Common myeloid progenitor, CD34-positive (primary cell): ENCODE measurements around the gene RUNX3.

ENCODE experiments used
- CTCF ChIA-PET: fragments of 350-600 bp; sonication (Branson Sonifier 250); formaldehyde crosslinking; loops from one replicate; lab custom pipeline; 2021; ENCODE audit warnings: antibody characterized with exemption; lab: Charles Lee
- POLR2A ChIA-PET: fragments of 350-600 bp; sonication (Branson Sonifier 250); formaldehyde crosslinking; loops from one replicate; lab custom pipeline; 2021; ENCODE audit warnings: antibody characterized with exemption; lab: Charles Lee
- DNase-seq, 3 donors: peaks; one replicate each; pipeline versions ENCODE4 v3.0.0 to v3.0.0-alpha.2; 2013
- H3K27ac ChIP-seq, 2 experiments: 1 replicate in 1 of 2; 2 replicates in 1 of 2; pipeline ENCODE4 v1.7.0; 2013; ENCODE audit warnings: inconsistent platforms in 2 of 2, low read length in 2 of 2, mild to moderate bottlenecking in 2 of 2, low read depth in 1 of 2, moderate library complexity in 1 of 2; ENCODE audit not compliant: severe bottlenecking in 2 of 2, insufficient read depth in 1 of 2, poor library complexity in 1 of 2
- H3K27me3 ChIP-seq, 5 experiments: replicated peaks in 2 of 5; 1 replicate in 3 of 5; 2 replicates in 2 of 5; pipeline versions ENCODE4 v1.6.1 to v1.7.0; 2013; ENCODE audit warnings: low read length in 4 of 5, mild to moderate bottlenecking in 2 of 5, moderate library complexity in 2 of 5, inconsistent platforms in 1 of 5; ENCODE audit not compliant: insufficient read depth in 5 of 5, control insufficient read depth in 4 of 5
- H3K36me3 ChIP-seq, 4 experiments: 1 replicate in 2 of 4; 2 replicates in 2 of 4; pipeline versions ENCODE4 v1.6.1 to v1.7.0; 2013; ENCODE audit warnings: low read length in 3 of 4, control low read depth in 1 of 4, mild to moderate bottlenecking in 1 of 4; ENCODE audit not compliant: control insufficient read depth in 4 of 4, insufficient read depth in 4 of 4
- H3K4me1 ChIP-seq, 4 experiments: 1 replicate in 3 of 4; 2 replicates in 1 of 4; pipeline versions ENCODE4 v1.6.1 to v1.7.1; 2013; ENCODE audit warnings: low read length in 3 of 4, mild to moderate bottlenecking in 3 of 4, control low read depth in 1 of 4, inconsistent platforms in 1 of 4, moderate library complexity in 1 of 4; ENCODE audit not compliant: control insufficient read depth in 4 of 4, insufficient read depth in 4 of 4; ENCODE audit errors: control extremely low read depth in 1 of 4
- H3K4me3 ChIP-seq, 7 experiments: 1 replicate in 4 of 7; 2 replicates in 3 of 7; pipeline versions ENCODE4 v1.5.1 to v1.7.0; 2013; ENCODE audit warnings: mild to moderate bottlenecking in 7 of 7, low read length in 6 of 7, moderate library complexity in 6 of 7, inconsistent platforms in 2 of 7, low read depth in 2 of 7, control low read depth in 1 of 7; ENCODE audit not compliant: insufficient read depth in 4 of 7, control insufficient read depth in 1 of 7; ENCODE audit errors: extremely low read depth in 1 of 7
- H3K9me3 ChIP-seq, 5 experiments: 1 replicate in 4 of 5; 2 replicates in 1 of 5; pipeline versions ENCODE4 v1.6.1 to v1.7.1; 2013; ENCODE audit warnings: low read length in 4 of 5, mild to moderate bottlenecking in 2 of 5, inconsistent platforms in 1 of 5, low read depth in 1 of 5, moderate library complexity in 1 of 5; ENCODE audit not compliant: control insufficient read depth in 4 of 5, insufficient read depth in 2 of 5; ENCODE audit errors: control extremely low read depth in 1 of 5
- WGBS: methylation state at CpG from one replicate; pipeline ENCODE4 v1.1.5; 2013; ENCODE audit not compliant: insufficient coverage; 5-methylcytosine and 5-hydroxymethylcytosine counted together

RUNX3 gene

GRCh38 chr1:24878775-24879742 is 51.0 kb downstream of the RUNX3 start:
- Histone ChIP-seq H3K36me3 (no peaks in the 10 kb centered on the region), H3K4me1 (peaks cover 0 to 28% (median 0%) of the 10 kb centered on the region in 4 experiments), H3K4me3 (no peak overlapping the region), H3K9me3 (peaks cover 0 to 5% (median under 1%) of the 10 kb centered on the region in 5 experiments), H3K27me3 (no peaks in the 10 kb centered on the region), H3K27ac (no peak overlapping the region)
- POLR2A ChIA-PET: no interaction called here
- DNase-seq: no peak
- 95% methylated on average over 7 of the region's 7 CpGs for WGBS
- CTCF ChIA-PET: interaction anchor here (1.0 to 2.0 kb wide), 5 partner anchors 14 to 29 kb away, joined by 3 to 8 read pairs (median 4); no protein-coding TSS in a partner anchor

- H3K36me3 ChIP-seq: no peaks in the 10 kb centered on the region
- DNase-seq: peak in 2 of 3 donors; percentile 60 to 62
- ChIA-PET CTCF (interaction anchor here (1.5 to 2.0 kb wide), 2 partner anchors 18 to 20 kb away, joined by 6 to 8 read pairs; no protein-coding TSS in a partner anchor), POLR2A (no interaction called here)
- 92% methylated on average over 4 of the region's 6 CpGs for WGBS
- H3K4me1 ChIP-seq: peaks cover 0 to 36% (median 1%) of the 10 kb centered on the region in 4 experiments
- no peak overlapping the region for H3K27ac ChIP-seq
- no peak overlapping the region for H3K4me3 ChIP-seq
- no peaks in the 10 kb centered on the region for H3K27me3 ChIP-seq
- peaks cover 0 to 1% (median 0%) of the 10 kb centered on the region in 5 experiments for H3K9me3 ChIP-seq
These were observed 52.0 kb downstream of the RUNX3 start for GRCh38 chr1:24878045-24878444.

- H3K9me3 ChIP-seq: peaks cover 0 to 1% (median 0%) of the 10 kb centered on the region in 5 experiments
- POLR2A ChIA-PET: no interaction called here
- 89% methylated on average over 3 of the region's 8 CpGs for WGBS
- peaks cover 2 to 56% (median 21%) of the 10 kb centered on the region in 4 experiments for H3K4me1 ChIP-seq
- no peak for DNase-seq
- CTCF ChIA-PET: interaction anchor here (1.0 to 6.2 kb wide), 5 partner anchors 11 to 37 kb away, joined by 3 to 38 read pairs (median 3); no protein-coding TSS in a partner anchor
- no peaks in the 10 kb centered on the region for H3K27me3 ChIP-seq
- no peak overlapping the region for H3K4me3 ChIP-seq
- no peak overlapping the region for H3K27ac ChIP-seq
- no peaks in the 10 kb centered on the region for H3K36me3 ChIP-seq
These were observed 54.0 kb downstream of the RUNX3 start for GRCh38 chr1:24875991-24876506.

GRCh38 chr1:24875257-24875656 is 54.8 kb downstream of the RUNX3 start:
- CTCF ChIA-PET: interaction anchor here (0.7 to 6.2 kb wide), 6 partner anchors 12 to 923 kb away, joined by 3 to 38 read pairs (median 4); no protein-coding TSS in a partner anchor
- WGBS: 97% methylated on average over 7 of the region's 8 CpGs
- POLR2A ChIA-PET: no interaction called here

GRCh38 chr1:24874611-24875234 is 55.4 kb downstream of the RUNX3 start:
- no peaks in the 10 kb centered on the region for H3K36me3 ChIP-seq
- no peak for DNase-seq
- ChIA-PET POLR2A (interaction anchor here (0.6 kb wide), 1 partner anchor 10 kb away, joined by 4 read pairs; no protein-coding TSS in a partner anchor), CTCF (interaction anchor here (0.7 to 6.2 kb wide), 6 partner anchors 12 to 923 kb away, joined by 3 to 38 read pairs (median 4); no protein-coding TSS in a partner anchor)
- WGBS: 88% methylated on average over 10 of the region's 16 CpGs
- no peaks in the 10 kb centered on the region for H3K27me3 ChIP-seq
- H3K27ac ChIP-seq: no peak overlapping the region
- H3K9me3 ChIP-seq: peaks cover 0 to 1% (median 0%) of the 10 kb centered on the region in 5 experiments
- H3K4me3 ChIP-seq: no peak overlapping the region
- peaks cover 2 to 69% (median 34%) of the 10 kb centered on the region in 4 experiments for H3K4me1 ChIP-seq

More at GRCh38 chr1:24875257-24875656, 54.8 kb downstream of the RUNX3 start:
- DNase-seq: no peak
- Histone ChIP-seq H3K27me3 (no peaks in the 10 kb centered on the region), H3K9me3 (peaks cover 0 to 1% (median 0%) of the 10 kb centered on the region in 5 experiments), H3K27ac (no peak overlapping the region), H3K36me3 (no peaks in the 10 kb centered on the region), H3K4me3 (no peak overlapping the region), H3K4me1 (peaks cover 2 to 64% (median 29%) of the 10 kb centered on the region in 4 experiments)

- ChIA-PET CTCF (interaction anchor here (1.7 to 6.2 kb wide), 3 partner anchors 23 to 25 kb away, joined by 9 to 38 read pairs (median 21); no protein-coding TSS in a partner anchor), POLR2A (interaction anchor here (0.6 to 2.2 kb wide), 3 partner anchors 9 to 25 kb away, joined by 3 to 11 read pairs (median 4); no protein-coding TSS in a partner anchor)
- 90% methylated on average over 4 of the region's 7 CpGs for WGBS
These were observed 56.0 kb downstream of the RUNX3 start for GRCh38 chr1:24874056-24874455.

More at GRCh38 chr1:24874056-24874455, 56.0 kb downstream of the RUNX3 start:
- no peak for DNase-seq
- Histone ChIP-seq H3K9me3 (no peaks in the 10 kb centered on the region), H3K4me1 (peaks cover 2 to 74% (median 39%) of the 10 kb centered on the region in 4 experiments), H3K27me3 (no peaks in the 10 kb centered on the region), H3K36me3 (no peaks in the 10 kb centered on the region), H3K27ac (no peak overlapping the region), H3K4me3 (no peak overlapping the region)
